Endodermal cell (in vitro differentiated cells): ENCODE results near the gene HIPK4. TPM values are rescaled to one million over a fixed set of nuclear protein-coding genes. Genes with fewer than 3 reads are reported as not detected.

ENCODE experiments used
- DNase-seq: peaks from one replicate; pipeline ENCODE4 v3.0.0-alpha.2; 2017
- H3K27ac ChIP-seq: 2 replicates; pipeline ENCODE4 v1.5.1; 2013; ENCODE audit warnings: mild to moderate bottlenecking, low read depth, low read length, moderate library complexity
- H3K27me3 ChIP-seq: 2 replicates; pipeline ENCODE4 v1.6.1; 2013; ENCODE audit warnings: mild to moderate bottlenecking, low read length, moderate library complexity; ENCODE audit not compliant: insufficient read depth, control insufficient read depth, poor library complexity, severe bottlenecking
- H3K36me3 ChIP-seq: 2 replicates; pipeline ENCODE4 v1.7.0; 2013; ENCODE audit warnings: mild to moderate bottlenecking, low read length, moderate library complexity; ENCODE audit not compliant: control insufficient read depth, insufficient read depth
- H3K4me1 ChIP-seq: one replicate; pipeline ENCODE4 v1.7.0; 2013; ENCODE audit warnings: low read length; ENCODE audit not compliant: control insufficient read depth, insufficient read depth
- H3K4me3 ChIP-seq: 2 replicates; pipeline ENCODE4 v1.5.1; 2013; ENCODE audit warnings: mild to moderate bottlenecking, low read length, moderate library complexity
- H3K9ac ChIP-seq: 2 replicates; pipeline ENCODE4 v1.6.1; 2013; ENCODE audit warnings: mild to moderate bottlenecking, low read length, moderate library complexity; ENCODE audit not compliant: poor library complexity, severe bottlenecking; ENCODE audit errors: extremely low read depth
- H3K9me3 ChIP-seq: 2 replicates; pipeline ENCODE4 v1.6.1; 2013; ENCODE audit warnings: mild to moderate bottlenecking, low read length, moderate library complexity; ENCODE audit not compliant: control insufficient read depth
- H3K27ac Mint-ChIP-seq: 2 replicates; pipeline ENCODE4 v1.8.0; 2020; ENCODE audit warnings: mixed read lengths
- H3K27me3 Mint-ChIP-seq: 2 replicates; pipeline ENCODE4 v1.8.0; 2021; ENCODE audit warnings: mild to moderate bottlenecking, mixed read lengths; ENCODE audit not compliant: insufficient read depth
- H3K36me3 Mint-ChIP-seq: 2 replicates; pipeline ENCODE4 v1.8.0; 2020; ENCODE audit warnings: low read depth, mixed read lengths
- H3K4me1 Mint-ChIP-seq: 2 replicates; pipeline ENCODE4 v1.8.0; 2020; ENCODE audit warnings: mixed read lengths
- H3K4me3 Mint-ChIP-seq: 2 replicates; pipeline ENCODE4 v1.8.0; 2020; ENCODE audit warnings: mild to moderate bottlenecking, moderate library complexity, mixed read lengths
- H3K9me3 Mint-ChIP-seq: 2 replicates; pipeline ENCODE4 v1.8.0; 2020; ENCODE audit warnings: mild to moderate bottlenecking, mixed read lengths
- WGBS, 2 experiments: methylation state at CpG; one replicate each; pipeline versions ENCODE4 v1.1.5 to v1.1.7; 2013; ENCODE audit warnings: missing lambda C conversion rate in 2 of 2, mixed read lengths in 1 of 2; ENCODE audit not compliant: insufficient coverage in 1 of 2, insufficient read length in 1 of 2; 5-methylcytosine and 5-hydroxymethylcytosine counted together
- microRNA-seq: library from miRNA; unstranded; fragments of <30 nt; microRNA quantifications from one replicate; pipeline ENCODE4 v1.2.0, GENCODE V29; 2020; ENCODE audit warnings: borderline microRNAs expressed
- total RNA-seq, 2 donors: library from RNA; stranded (reverse); fragmentation: NEBNext Ultra II Directional in 1 of 2; extraction: Animal tissue kit (Norgen Biotek cat#: 25700) in 1 of 2; gene quantifications; 2 replicates in 1 of 2; 3 replicates in 1 of 2; pipeline ENCODE4 v1.2.1, GENCODE V29; 2021
- TF ChIP-seq, protein P1 (sequence below): fragments of 200-600 bp; sonication (generic); conservative IDR thresholded peaks from 2 replicates; pipeline ENCODE4 v1.5.0; 2021; ENCODE audit warnings: antibody characterized with exemption, mild to moderate bottlenecking

Gene HIPK4
- total RNA-seq, 2 donors from 2014 or later: 0.31 TPM; not detected in 1

DNA sequence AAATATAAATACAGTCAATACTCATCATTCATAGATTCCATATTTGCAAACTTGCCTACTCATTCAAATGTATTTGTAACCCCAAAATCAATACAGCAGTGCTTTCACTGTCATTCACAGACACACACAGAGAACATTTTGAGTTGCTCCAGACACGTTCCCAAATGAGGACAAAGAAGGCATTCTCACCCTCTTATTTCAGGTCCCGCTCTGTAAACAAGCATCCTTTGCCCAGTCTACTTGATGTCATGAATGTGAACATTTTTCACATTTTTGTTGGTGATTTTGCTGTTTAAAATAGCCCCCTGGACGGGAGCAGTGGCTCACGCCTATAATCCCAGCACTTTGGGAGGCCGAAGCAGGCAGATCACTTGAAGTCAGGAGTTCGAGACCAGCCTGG, 57.3 kb downstream of the HIPK4 start:
- no peaks in the 10 kb centered on the region for H3K4me1 ChIP-seq
- 92 to 95% methylated on average over 6 of the region's 6 CpGs for WGBS, 2 experiments

GRCh38 chr19:40331052-40331451, 58.9 kb downstream of the HIPK4 start:
- no peaks in the 10 kb centered on the region for H3K4me1 ChIP-seq
- H3K27me3 ChIP-seq: no peaks in the 10 kb centered on the region
- H3K27me3 Mint-ChIP-seq: no peaks in the 10 kb centered on the region
- H3K36me3 ChIP-seq: peaks cover 69% of the 10 kb centered on the region
- H3K9ac ChIP-seq: no peak overlapping the region
- no peak overlapping the region for H3K4me3 ChIP-seq
- TF ChIP-seq, protein P1, sequence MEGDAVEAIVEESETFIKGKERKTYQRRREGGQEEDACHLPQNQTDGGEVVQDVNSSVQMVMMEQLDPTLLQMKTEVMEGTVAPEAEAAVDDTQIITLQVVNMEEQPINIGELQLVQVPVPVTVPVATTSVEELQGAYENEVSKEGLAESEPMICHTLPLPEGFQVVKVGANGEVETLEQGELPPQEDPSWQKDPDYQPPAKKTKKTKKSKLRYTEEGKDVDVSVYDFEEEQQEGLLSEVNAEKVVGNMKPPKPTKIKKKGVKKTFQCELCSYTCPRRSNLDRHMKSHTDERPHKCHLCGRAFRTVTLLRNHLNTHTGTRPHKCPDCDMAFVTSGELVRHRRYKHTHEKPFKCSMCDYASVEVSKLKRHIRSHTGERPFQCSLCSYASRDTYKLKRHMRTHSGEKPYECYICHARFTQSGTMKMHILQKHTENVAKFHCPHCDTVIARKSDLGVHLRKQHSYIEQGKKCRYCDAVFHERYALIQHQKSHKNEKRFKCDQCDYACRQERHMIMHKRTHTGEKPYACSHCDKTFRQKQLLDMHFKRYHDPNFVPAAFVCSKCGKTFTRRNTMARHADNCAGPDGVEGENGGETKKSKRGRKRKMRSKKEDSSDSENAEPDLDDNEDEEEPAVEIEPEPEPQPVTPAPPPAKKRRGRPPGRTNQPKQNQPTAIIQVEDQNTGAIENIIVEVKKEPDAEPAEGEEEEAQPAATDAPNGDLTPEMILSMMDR: no peak
- H3K27ac Mint-ChIP-seq: no peak overlapping the region
- WGBS, 2 experiments: 96 to 97% methylated on average over 5 of the region's 5 CpGs
- H3K9me3 ChIP-seq: no peaks in the 10 kb centered on the region
- no peak overlapping the region for H3K27ac ChIP-seq
- H3K36me3 Mint-ChIP-seq: peaks cover 65% of the 10 kb centered on the region
- H3K9me3 Mint-ChIP-seq: no peaks in the 10 kb centered on the region
- no peaks in the 10 kb centered on the region for H3K4me1 Mint-ChIP-seq
- no peak for DNase-seq
- H3K4me3 Mint-ChIP-seq: no peak overlapping the region

More for the DNA sequence above, 57.3 kb downstream of the HIPK4 start:
- Mint-ChIP-seq H3K27me3 (no peaks in the 10 kb centered on the region), H3K4me3 (no peak overlapping the region), H3K27ac (no peak overlapping the region), H3K4me1 (no peaks in the 10 kb centered on the region), H3K9me3 (no peaks in the 10 kb centered on the region), H3K36me3 (peaks cover 60% of the 10 kb centered on the region)
- DNase-seq: no peak
- TF ChIP-seq, protein P1: no peak
- Histone ChIP-seq H3K36me3 (peaks cover 63% of the 10 kb centered on the region), H3K9me3 (no peaks in the 10 kb centered on the region), H3K4me3 (no peak overlapping the region), H3K27ac (no peak overlapping the region), H3K9ac (no peak overlapping the region), H3K27me3 (no peaks in the 10 kb centered on the region)

Small RNAs within 50 kb of the gene (microRNA-seq; reads per million reads assigned to microRNA genes)
- not detected for gene MIR6796

Other genes starting within 250 kb of the HIPK4 start
- 10 to 100 TPM; 35.2 to 39.3 TPM for gene MAP3K10, start 198.8 kb downstream of the HIPK4 start, total RNA-seq
- not detected for gene TTC9B, start 171.8 kb downstream of the HIPK4 start, total RNA-seq
- gene CCNP, start 163.5 kb downstream of the HIPK4 start, total RNA-seq: 1 to 10 TPM in 1 of 2 donors, under 1 TPM in 1; 0.73 to 1.4 TPM
- gene AKT2, start 104.8 kb downstream of the HIPK4 start, total RNA-seq: 100 to 1,000 TPM; 190 to 208 TPM
- gene C19orf47, start 41.8 kb downstream of the HIPK4 start, total RNA-seq: 10 to 100 TPM; 15.6 to 18.1 TPM
- 100 to 1,000 TPM; 177 to 240 TPM for gene PLD3, start 41.5 kb downstream of the HIPK4 start, total RNA-seq
- gene PRX, start 23.2 kb upstream of the HIPK4 start, total RNA-seq: 1 to 10 TPM; 3.3 to 6.4 TPM
- 1 to 10 TPM; 4.0 to 4.5 TPM for gene SERTAD1, start 35.8 kb upstream of the HIPK4 start, total RNA-seq
- 10 to 100 TPM; 47.7 to 62.6 TPM for gene SERTAD3, start 54.2 kb upstream of the HIPK4 start, total RNA-seq
- 10 to 100 TPM; 24.7 to 41.0 TPM for gene BLVRB, start 75.6 kb upstream of the HIPK4 start, total RNA-seq
- gene SPTBN4, start 76.8 kb upstream of the HIPK4 start, total RNA-seq: 1 to 10 TPM in 1 of 2 donors, under 1 TPM in 1; 0.79 to 2.0 TPM
- gene SHKBP1, start 186.7 kb upstream of the HIPK4 start, total RNA-seq: 100 to 1,000 TPM; 110 TPM
- gene LTBP4, start 211.2 kb upstream of the HIPK4 start, total RNA-seq: 100 to 1,000 TPM; 104 to 133 TPM